Adrenal gland (tissue), 5 donors: ENCODE measurements around the gene CDH4.

ENCODE experiments used
- POLR2A ChIP-seq, 2 donors: fragments of 450-650 bp; IDR thresholded peaks; one replicate each; pipeline ENCODE4 v1.6.1; 2017; ENCODE audit warnings: antibody characterized with exemption in 2 of 2, mild to moderate bottlenecking in 2 of 2, moderate library complexity in 1 of 2
- TF ChIP-seq, protein P1 (sequence below), 6 experiments: fragments of 450-650 bp in 4 of 6; fragments of 200-600 bp in 2 of 6; sonication (generic) in 1 of 6; IDR thresholded peaks; 1 replicate in 5 of 6; 2 replicates in 1 of 6; pipeline versions ENCODE4 v1.5.1 to v1.8.0; 2016 to 2021; ENCODE audit warnings: antibody characterized with exemption in 6 of 6, mild to moderate bottlenecking in 2 of 6, moderate library complexity in 1 of 6
- donor health status: DM: no; HTN: no; CAD: no.

DNA sequence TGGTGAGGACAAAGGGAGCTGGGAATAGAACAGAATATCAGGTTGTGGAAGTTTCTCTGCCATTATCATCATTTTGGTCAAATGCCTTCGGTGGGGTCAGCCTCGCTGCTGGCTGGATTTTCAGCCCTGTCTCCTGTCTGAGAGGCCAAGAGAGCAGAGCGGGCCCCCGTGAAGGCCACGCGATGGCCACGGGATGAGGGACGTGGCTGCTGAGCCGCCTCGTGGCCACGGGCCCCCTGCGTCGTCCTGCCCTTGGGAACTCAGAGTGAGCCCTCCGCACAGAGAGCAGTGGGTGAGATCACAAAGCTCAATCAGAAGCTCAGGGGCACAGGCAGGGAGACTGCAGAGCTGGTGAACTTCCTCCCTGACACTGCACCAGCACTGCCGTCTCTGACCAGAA is 363.7 kb downstream of the CDH4 start:
- TF ChIP-seq, protein P1, sequence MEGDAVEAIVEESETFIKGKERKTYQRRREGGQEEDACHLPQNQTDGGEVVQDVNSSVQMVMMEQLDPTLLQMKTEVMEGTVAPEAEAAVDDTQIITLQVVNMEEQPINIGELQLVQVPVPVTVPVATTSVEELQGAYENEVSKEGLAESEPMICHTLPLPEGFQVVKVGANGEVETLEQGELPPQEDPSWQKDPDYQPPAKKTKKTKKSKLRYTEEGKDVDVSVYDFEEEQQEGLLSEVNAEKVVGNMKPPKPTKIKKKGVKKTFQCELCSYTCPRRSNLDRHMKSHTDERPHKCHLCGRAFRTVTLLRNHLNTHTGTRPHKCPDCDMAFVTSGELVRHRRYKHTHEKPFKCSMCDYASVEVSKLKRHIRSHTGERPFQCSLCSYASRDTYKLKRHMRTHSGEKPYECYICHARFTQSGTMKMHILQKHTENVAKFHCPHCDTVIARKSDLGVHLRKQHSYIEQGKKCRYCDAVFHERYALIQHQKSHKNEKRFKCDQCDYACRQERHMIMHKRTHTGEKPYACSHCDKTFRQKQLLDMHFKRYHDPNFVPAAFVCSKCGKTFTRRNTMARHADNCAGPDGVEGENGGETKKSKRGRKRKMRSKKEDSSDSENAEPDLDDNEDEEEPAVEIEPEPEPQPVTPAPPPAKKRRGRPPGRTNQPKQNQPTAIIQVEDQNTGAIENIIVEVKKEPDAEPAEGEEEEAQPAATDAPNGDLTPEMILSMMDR (IDR thresholded peaks at IDR 0.05), result no peak
- no peak for TF ChIP-seq POLR2A (IDR thresholded peaks at IDR 0.05)
